GM12878 (cell line): Measurements from ENCODE around the gene CHTOP. TPM values are rescaled to one million over a fixed set of nuclear protein-coding genes. Genes with fewer than 3 reads are reported as not detected.
A peak's percentile ranks its signal among the peaks of the same experiment; 100 is the strongest.

ENCODE experiments used
- ATAC-seq: fragments of 200-7000 bp; cut with Tn5 transposase; 3 replicates; pipeline ENCODE4 v1.9.1; 2020; ENCODE audit warnings: mild to moderate bottlenecking, moderate library complexity
- BruUV-seq: library from RNA; stranded (reverse); fragments of 400-500 nt; replicated peaks from 2 replicates; lab custom pipeline; 2021; lab: Mats Ljungman, UMichigan
- CTCF ChIA-PET: fragments of 300-600 bp; sonication (Branson Sonifier 250); formaldehyde crosslinking; extraction: SDS; loops from one replicate; lab custom pipeline; 2021; ENCODE audit warnings: inconsistent platforms; lab: Yijun Ruan, JAX
- POLR2A ChIA-PET: fragments of 350-600 bp; formaldehyde crosslinking; extraction: SDS; loops from one replicate; lab custom pipeline; 2021; ENCODE audit warnings: inconsistent platforms; lab: Charles Lee
- RAD21 ChIA-PET: fragments of 300-600 bp; sonication (Branson Sonifier 250); formaldehyde crosslinking; loops from one replicate; lab custom pipeline; 2023; ENCODE audit warnings: antibody characterized with exemption; ENCODE audit not compliant: unreplicated experiment; lab: Charles Lee
- SMC1A ChIA-PET: fragments of 300-600 bp; sonication (Branson Sonifier 250); formaldehyde crosslinking; loops from one replicate; lab custom pipeline; 2023; ENCODE audit not compliant: unreplicated experiment, uncharacterized antibody; lab: Charles Lee
- DNase-seq: peaks from one replicate; pipeline ENCODE4 v3.0.0-alpha.2; 2011; ENCODE audit warnings: low read depth, low spot score
- FAIRE-seq: peaks from 3 replicates; lab custom pipeline; 2011; peaks lifted over from hg19 to GRCh38; lab: Jason Lieb, UNC
- H2AFZ ChIP-seq: 2 replicates; pipeline ENCODE4 v1.6.0; 2011; ENCODE audit warnings: low read depth, low read length, control low read depth; ENCODE audit not compliant: control insufficient read depth
- H3K27ac ChIP-seq: 2 replicates; pipeline ENCODE4 v1.5.1; 2011; ENCODE audit warnings: control low read depth; ENCODE audit not compliant: control insufficient read depth, insufficient read depth
- H3K27me3 ChIP-seq, 2 experiments: replicated peaks in 1 of 2; 2 replicates each; pipeline versions ENCODE4 v1.6.0 to v1.6.1; 2011; ENCODE audit warnings: low read length in 1 of 2; ENCODE audit not compliant: control insufficient read depth in 2 of 2, insufficient read depth in 2 of 2
- H3K36me3 ChIP-seq, 2 experiments: 2 replicates each; pipeline ENCODE4 v1.5.1; 2011; ENCODE audit warnings: low read length in 1 of 2; ENCODE audit not compliant: control insufficient read depth in 2 of 2, insufficient read depth in 2 of 2
- H3K4me1 ChIP-seq: 2 replicates; pipeline ENCODE4 v1.6.1; 2011; ENCODE audit warnings: mild to moderate bottlenecking, low read length, moderate library complexity, mixed read lengths; ENCODE audit not compliant: control insufficient read depth, insufficient read depth
- H3K4me2 ChIP-seq: 2 replicates; pipeline ENCODE4 v1.6.0; 2011; ENCODE audit warnings: control low read depth; ENCODE audit not compliant: control insufficient read depth, insufficient read depth
- H3K4me3 ChIP-seq: fragments of 200-600 bp; sonication (generic); 2 replicates; pipeline ENCODE4 v1.5.1; 2016
- H3K79me2 ChIP-seq: 2 replicates; pipeline ENCODE4 v1.6.0; 2011; ENCODE audit warnings: low read length; ENCODE audit not compliant: control insufficient read depth, insufficient read depth
- H3K9ac ChIP-seq: 2 replicates; pipeline ENCODE4 v1.8.0; 2011; ENCODE audit warnings: low read length, control low read depth, mixed read lengths; ENCODE audit not compliant: control insufficient read depth, insufficient read depth
- H3K9me3 ChIP-seq: replicated peaks from 3 replicates; pipeline ENCODE4 v1.5.1; 2011; ENCODE audit warnings: mild to moderate bottlenecking, low read length; ENCODE audit not compliant: control insufficient read depth, insufficient read depth
- H4K20me1 ChIP-seq: 2 replicates; pipeline ENCODE4 v1.6.0; 2011; ENCODE audit not compliant: control insufficient read depth, insufficient read depth
- BCL3 ChIP-seq: IDR thresholded peaks from 2 replicates; pipeline ENCODE4 v1.6.1; 2011; ENCODE audit warnings: borderline replicate concordance, low read depth, mild to moderate bottlenecking, moderate library complexity, low read length; ENCODE audit not compliant: insufficient read depth, poor library complexity, severe bottlenecking
- BRCA1 ChIP-seq: IDR thresholded peaks from 2 replicates; pipeline ENCODE4 v1.6.1; 2011; ENCODE audit warnings: low read depth, low read length, improper control_type of control experiment
- CHD1 ChIP-seq: IDR thresholded peaks from 2 replicates; pipeline ENCODE4 v1.6.1; 2012; ENCODE audit warnings: low read depth, low read length, improper control_type of control experiment
- IRF4 ChIP-seq: IDR thresholded peaks from 2 replicates; pipeline ENCODE4 v1.6.1; 2011; ENCODE audit warnings: low read depth, low read length
- MYC ChIP-seq: IDR thresholded peaks from 2 replicates; pipeline ENCODE4 v1.6.1; 2011; ENCODE audit warnings: mild to moderate bottlenecking, low read length, moderate library complexity, inconsistent platforms; ENCODE audit not compliant: insufficient read depth, insufficient replicate concordance, insufficient read length, severe bottlenecking
- NRF1 ChIP-seq: conservative IDR thresholded peaks from 2 replicates; pipeline ENCODE4 v1.6.1; 2011; ENCODE audit warnings: mild to moderate bottlenecking, low read depth, low read length, improper control_type of control experiment
- PAX5 ChIP-seq: IDR thresholded peaks from 2 replicates; pipeline ENCODE4 v1.6.1; 2011; ENCODE audit warnings: low read depth, low read length, borderline replicate concordance
- SKIL ChIP-seq: fragments of 450-650 bp; IDR thresholded peaks from 2 replicates; pipeline ENCODE4 v1.6.1; 2017; ENCODE audit warnings: mild to moderate bottlenecking, low read depth, inconsistent platforms; ENCODE audit not compliant: poor library complexity, severe bottlenecking
- STAT3 ChIP-seq: IDR thresholded peaks from 2 replicates; pipeline ENCODE4 v1.6.1; 2011; ENCODE audit warnings: low read depth, low read length, improper control_type of control experiment
- TAF1 ChIP-seq: IDR thresholded peaks from 2 replicates; pipeline ENCODE4 v1.6.1; 2011; ENCODE audit warnings: mild to moderate bottlenecking, low read depth, low read length, borderline replicate concordance
- ZNF24 ChIP-seq: fragments of 450-650 bp; IDR thresholded peaks from 2 replicates; pipeline ENCODE4 v1.6.1; 2017; ENCODE audit warnings: antibody characterized with exemption, mild to moderate bottlenecking
- WGBS: methylation state at CpG from one replicate; pipeline ENCODE4 v1.1.6; 2016; ENCODE audit warnings: low lambda C conversion rate; ENCODE audit not compliant: insufficient replicate concordance, insufficient coverage; ENCODE audit errors: missing lambda C conversion rate; 5-methylcytosine and 5-hydroxymethylcytosine counted together
- in situ Hi-C: fragments of 300-500 bp; cut with MboI; formaldehyde crosslinking; loops from 9 replicates; pipeline ENCODE4 v1.14.3; 2018; ENCODE audit warnings: mixed read lengths
- intact Hi-C: fragments of 100-400 bp; cut with micrococcal nuclease; formaldehyde crosslinking; loops from one replicate; pipeline ENCODE4 v1.14.2; 2022; ENCODE audit not compliant: unreplicated experiment
- polyA plus RNA-seq, 11 experiments: library from polyadenylated mRNA; depleted of rRNA in 4 of 11; unstranded in 6 of 11; stranded (reverse) in 5 of 11; fragments of >200 nt; fragmentation: Nextera tagmentation in 4 of 11; fragmentation: Illumina TruSeq in 1 of 11; extraction: Ambion mirVana in 4 of 11; extraction: Trizol in 1 of 11; gene quantifications; 1 replicate in 1 of 11; 2 replicates in 10 of 11; pipeline versions ENCODE4 v1.2.1 to v1.2.3, GENCODE V29; 2011 to 2016; ENCODE audit warnings: inconsistent platforms in 2 of 11, missing spikeins in 2 of 11, low read depth in 1 of 11
- total RNA-seq, 4 experiments: library from RNA; depleted of rRNA in 3 of 4; stranded (reverse); fragments of >200 nt in 3 of 4; fragmentation: Illumina TruSeq in 1 of 4; extraction: Trizol in 1 of 4; gene quantifications; 2 replicates each; pipeline versions ENCODE4 v1.2.1 to v1.2.3, GENCODE V29; 2013 to 2021
- TF ChIP-seq, protein P1 (sequence below): fragments of 450-650 bp; conservative IDR thresholded peaks from 2 replicates; pipeline ENCODE4 v1.6.1; 2017; ENCODE audit warnings: mild to moderate bottlenecking, moderate library complexity
- TF ChIP-seq, protein P2 (sequence below): fragments of 450-650 bp; IDR thresholded peaks from 2 replicates; pipeline ENCODE4 v1.6.1; 2016; ENCODE audit warnings: mild to moderate bottlenecking

Gene CHTOP
- total and polyA plus RNA-seq, 10 of the 15 experiments (the other 5 are each of a cell fraction or from before 2014, with no cell fraction given): 8.4 to 93.8 (median 52.3) TPM

DNA sequence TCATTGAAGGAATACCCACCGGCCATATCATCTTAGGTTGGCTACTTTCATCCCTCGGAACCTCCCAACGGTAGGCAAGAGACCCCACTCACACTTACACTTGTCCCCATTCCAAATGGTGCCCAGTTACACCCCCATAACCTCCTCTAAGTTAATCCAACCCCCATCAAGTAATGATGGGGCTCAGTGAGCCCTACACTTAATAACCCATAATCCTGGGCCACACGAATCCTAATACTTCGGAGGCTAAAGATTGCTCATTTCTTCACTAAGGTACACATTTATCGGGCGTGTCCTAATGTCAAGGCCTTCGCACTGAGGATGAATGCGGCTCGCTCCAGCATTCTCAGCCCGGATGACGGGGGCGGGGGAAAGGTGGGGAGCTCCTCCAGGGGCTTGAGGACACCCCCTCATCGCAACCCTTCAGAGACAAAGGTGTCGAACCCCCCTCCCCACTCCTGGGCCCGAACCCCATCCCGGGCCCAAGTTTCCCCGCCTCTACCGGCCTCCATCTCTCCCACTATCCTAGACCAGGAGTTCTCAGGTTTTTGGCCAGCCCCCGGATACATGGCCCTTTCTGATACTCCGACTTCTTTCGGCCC is 36.5 kb downstream of the CHTOP start:
- DNase-seq: no peak
- Histone ChIP-seq H3K9me3 (no peaks in the 10 kb centered on the region), H3K9ac (peak overlapping the region; percentile 94), H3K79me2 (peaks cover 24% of the 10 kb centered on the region), H3K4me1 (peaks cover 4% of the 10 kb centered on the region; the same call in 1 of the 2 replicates), H2AFZ (peak overlapping the region; percentile 40; the same call in 1 of the 2 replicates), H3K36me3 (peaks cover 7 to 30% of the 10 kb centered on the region in 2 experiments), H3K27ac (peak overlapping the region; percentile 85), H3K27me3 (no peaks in the 10 kb centered on the region), H4K20me1 (no peaks in the 10 kb centered on the region), H3K4me3 (peak overlapping the region; percentile 99), H3K4me2 (peak overlapping the region; percentile 85)
- CTCF ChIA-PET: interaction anchor here (1.5 to 7.5 kb wide), 3 partner anchors 99 to 307 kb away, joined by 3 to 43 read pairs (median 6); partner anchors contain the start of gene JTB
- POLR2A ChIA-PET: interaction anchor here (0.5 to 0.9 kb wide), 2 partner anchors 10 to 294 kb away, joined by 3 to 5 read pairs; no protein-coding TSS in a partner anchor
- in situ Hi-C loops (no loop called here), intact Hi-C loops (loop anchor here (2.0 to 5.0 kb wide), 4 partner anchors 36 to 316 kb away; partner anchors contain the start of genes CHTOP and RAB13)
- WGBS: 1% methylated on average over 20 of the region's 22 CpGs
- FAIRE-seq: peak; percentile 52
- BruUV-seq: TSS peak; percentile 89
- SMC1A ChIA-PET: interaction anchor here (0.7 to 1.6 kb wide), 3 partner anchors 12 to 316 kb away, joined by 3 to 4 read pairs (median 3); partner anchors contain the start of genes RAB13 and SNAPIN
- RAD21 ChIA-PET: no interaction called here
- ATAC-seq: no peak; the same call in 2 of the 3 replicates
- TF ChIP-seq MYC (no peak), IRF4 (no peak), STAT3 (no peak), NRF1 (no peak), BCL3 (no peak), CHD1 (peak; percentile 74; the same call in 1 of the 2 replicates), BRCA1 (no peak), TAF1 (no peak), PAX5 (no peak), SKIL (no peak), ZNF24 (no peak)
- TF ChIP-seq, protein P1, sequence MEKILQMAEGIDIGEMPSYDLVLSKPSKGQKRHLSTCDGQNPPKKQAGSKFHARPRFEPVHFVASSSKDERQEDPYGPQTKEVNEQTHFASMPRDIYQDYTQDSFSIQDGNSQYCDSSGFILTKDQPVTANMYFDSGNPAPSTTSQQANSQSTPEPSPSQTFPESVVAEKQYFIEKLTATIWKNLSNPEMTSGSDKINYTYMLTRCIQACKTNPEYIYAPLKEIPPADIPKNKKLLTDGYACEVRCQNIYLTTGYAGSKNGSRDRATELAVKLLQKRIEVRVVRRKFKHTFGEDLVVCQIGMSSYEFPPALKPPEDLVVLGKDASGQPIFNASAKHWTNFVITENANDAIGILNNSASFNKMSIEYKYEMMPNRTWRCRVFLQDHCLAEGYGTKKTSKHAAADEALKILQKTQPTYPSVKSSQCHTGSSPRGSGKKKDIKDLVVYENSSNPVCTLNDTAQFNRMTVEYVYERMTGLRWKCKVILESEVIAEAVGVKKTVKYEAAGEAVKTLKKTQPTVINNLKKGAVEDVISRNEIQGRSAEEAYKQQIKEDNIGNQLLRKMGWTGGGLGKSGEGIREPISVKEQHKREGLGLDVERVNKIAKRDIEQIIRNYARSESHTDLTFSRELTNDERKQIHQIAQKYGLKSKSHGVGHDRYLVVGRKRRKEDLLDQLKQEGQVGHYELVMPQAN: peak; percentile 80; the same call in 1 of the 2 replicates
- TF ChIP-seq, protein P2, sequence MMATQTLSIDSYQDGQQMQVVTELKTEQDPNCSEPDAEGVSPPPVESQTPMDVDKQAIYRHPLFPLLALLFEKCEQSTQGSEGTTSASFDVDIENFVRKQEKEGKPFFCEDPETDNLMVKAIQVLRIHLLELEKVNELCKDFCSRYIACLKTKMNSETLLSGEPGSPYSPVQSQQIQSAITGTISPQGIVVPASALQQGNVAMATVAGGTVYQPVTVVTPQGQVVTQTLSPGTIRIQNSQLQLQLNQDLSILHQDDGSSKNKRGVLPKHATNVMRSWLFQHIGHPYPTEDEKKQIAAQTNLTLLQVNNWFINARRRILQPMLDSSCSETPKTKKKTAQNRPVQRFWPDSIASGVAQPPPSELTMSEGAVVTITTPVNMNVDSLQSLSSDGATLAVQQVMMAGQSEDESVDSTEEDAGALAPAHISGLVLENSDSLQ: no peak
